Limb (tissue), 2 donors: Measurements from ENCODE around the gene COLEC12.
A peak's percentile ranks its signal among the peaks of the same experiment; 100 is the strongest.
"Not testable (repeated sequence)": the region's sequence is repeated elsewhere in the genome, so short reads cannot be mapped to it uniquely, and the experiment has no call there.

ENCODE experiments used
- DNase-seq, 2 donors: peaks; one replicate each; pipeline ENCODE4 v3.0.0-alpha.2; 2016; ENCODE audit errors: extremely low spot score in 2 of 2

COLEC12 gene

GRCh38 chr18:415047-415446 is 85.5 kb downstream of the COLEC12 start:
- no peak for DNase-seq

GRCh38 chr18:413233-413632 is 87.3 kb downstream of the COLEC12 start:
- DNase-seq: no peak

GRCh38 chr18:410047-410455 is 90.5 kb downstream of the COLEC12 start:
- DNase-seq: no peak

GRCh38 chr18:408367-408766 is 92.1 kb downstream of the COLEC12 start:
- no peak for DNase-seq

GRCh38 chr18:407626-408224 is 92.8 kb downstream of the COLEC12 start:
- no peak for DNase-seq

GRCh38 chr18:407191-407590 is 93.3 kb downstream of the COLEC12 start:
- DNase-seq: no peak

- no peak for DNase-seq
These were observed 93.8 kb downstream of the COLEC12 start for GRCh38 chr18:406677-407076.

- DNase-seq: not testable (repeated sequence)
These were observed 95.5 kb downstream of the COLEC12 start for GRCh38 chr18:405006-405405.

- no peak for DNase-seq
These were observed 96.4 kb downstream of the COLEC12 start for GRCh38 chr18:404061-404636.

- DNase-seq: no peak
These were observed 98.4 kb downstream of the COLEC12 start for GRCh38 chr18:402129-402528.

- no peak for DNase-seq
These were observed 100.0 kb downstream of the COLEC12 start for GRCh38 chr18:400456-400855.

GRCh38 chr18:399631-400135 is 100.8 kb downstream of the COLEC12 start:
- DNase-seq: no peak

- DNase-seq: no peak
These were observed 101.4 kb downstream of the COLEC12 start for GRCh38 chr18:398935-399630.

- DNase-seq: no peak
These were observed 103.9 kb downstream of the COLEC12 start for GRCh38 chr18:396556-396955.

- DNase-seq: no peak
These were observed 104.3 kb downstream of the COLEC12 start for GRCh38 chr18:396251-396555.

- DNase-seq: peak; percentile 55 to 61
These were observed 104.8 kb downstream of the COLEC12 start for GRCh38 chr18:395456-396250.

GRCh38 chr18:394987-395362 is 105.5 kb downstream of the COLEC12 start:
- DNase-seq: peak; percentile 63 to 90

- DNase-seq: no peak
These were observed 106.1 kb downstream of the COLEC12 start for GRCh38 chr18:394262-394986.

- no peak for DNase-seq
These were observed 106.9 kb downstream of the COLEC12 start for GRCh38 chr18:393574-393957.

- DNase-seq: peak in 1 of 2 donors; percentile 50
These were observed 107.5 kb downstream of the COLEC12 start for GRCh38 chr18:392928-393573.
